K562 (cell line): ENCODE data around the gene CD40. TPM values are rescaled to one million over a fixed set of nuclear protein-coding genes. Genes with fewer than 3 reads are reported as not detected.

Experiments
- ATAC-seq: fragments of 200-7000 bp; cut with Tn5 transposase; 3 replicates; pipeline ENCODE4 v1.9.1; 2020; ENCODE audit warnings: moderate library complexity
- BruUV-seq: library from RNA; stranded (reverse); fragments of 400-500 nt; replicated peaks from 2 replicates; lab custom pipeline; 2021; lab: Mats Ljungman, UMichigan
- CTCF ChIA-PET: fragments of 300-600 bp; formaldehyde crosslinking; extraction: SDS; loops from one replicate; lab custom pipeline; 2021; ENCODE audit warnings: low intra/inter-chr PET ratio; lab: Yijun Ruan, JAX
- POLR2A ChIA-PET: fragments of 300-600, 350-650 bp; sonication (Branson Sonifier 250); formaldehyde crosslinking; extraction: SDS; loops from one replicate; lab custom pipeline; 2021; ENCODE audit warnings: antibody characterized with exemption, inconsistent platforms; lab: Yijun Ruan, JAX
- DNase-seq, 4 experiments: peaks; one replicate each; pipeline versions ENCODE4 v3.0.0 to v3.0.0-alpha.2; 2011 to 2018; ENCODE audit warnings: low spot score in 3 of 4, mixed read lengths in 3 of 4; ENCODE audit errors: extremely low read depth in 1 of 4
- FAIRE-seq: peaks from 2 replicates; lab custom pipeline; 2011; peaks lifted over from hg19 to GRCh38; lab: Jason Lieb, UNC
- H2AFZ ChIP-seq: 2 replicates; pipeline ENCODE4 v1.6.0; 2011; ENCODE audit warnings: low read depth, low read length, control low read depth, inconsistent platforms
- H3K27ac ChIP-seq: fragments of 200-600 bp; 3 replicates; pipeline ENCODE4 v1.8.0; 2011; ENCODE audit warnings: low read depth, mild to moderate bottlenecking, control low read depth, inconsistent platforms, low read length, moderate library complexity, mixed read lengths; ENCODE audit errors: extremely low read depth
- H3K27me3 ChIP-seq, 2 experiments: fragments of 300-600 bp in 1 of 2; 2 replicates in 1 of 2; 3 replicates in 1 of 2; pipeline versions ENCODE4 v1.6.0 to v1.8.0; 2011; ENCODE audit warnings: inconsistent platforms in 2 of 2, low read length in 2 of 2, mild to moderate bottlenecking in 1 of 2, mixed read lengths in 1 of 2, moderate library complexity in 1 of 2; ENCODE audit not compliant: control insufficient read depth in 2 of 2, insufficient read depth in 2 of 2
- H3K36me3 ChIP-seq: fragments of 300-600 bp; 3 replicates; pipeline ENCODE4 v1.8.0; 2011; ENCODE audit warnings: mild to moderate bottlenecking, low read length, inconsistent platforms; ENCODE audit not compliant: control insufficient read depth, insufficient read depth
- H3K4me1 ChIP-seq, 2 experiments: fragments of 200-600 bp in 1 of 2; replicated peaks in 1 of 2; 2 replicates in 1 of 2; 3 replicates in 1 of 2; pipeline versions ENCODE4 v1.5.1 to v1.8.0; 2011; ENCODE audit warnings: inconsistent platforms in 2 of 2, low read length in 2 of 2, mild to moderate bottlenecking in 1 of 2, mixed read lengths in 1 of 2, moderate library complexity in 1 of 2; ENCODE audit not compliant: control insufficient read depth in 2 of 2, insufficient read depth in 2 of 2
- H3K4me2 ChIP-seq: 2 replicates; pipeline ENCODE4 v1.6.1; 2011; ENCODE audit warnings: low read length, control low read depth, inconsistent platforms, mixed read lengths; ENCODE audit not compliant: insufficient read depth
- H3K4me3 ChIP-seq: fragments of 200-600 bp; sonication (generic), shearing (Covaris generic); 2 replicates; pipeline ENCODE4 v1.5.1; 2016; ENCODE audit warnings: control low read depth, inconsistent platforms
- H3K79me2 ChIP-seq: fragments of 200-600 bp; 3 replicates; pipeline ENCODE4 v1.8.0; 2011; ENCODE audit warnings: low read length, inconsistent platforms; ENCODE audit not compliant: control insufficient read depth, insufficient read depth
- H3K9ac ChIP-seq, 2 experiments: 2 replicates each; pipeline versions ENCODE4 v1.6.0 to v1.6.1; 2011; ENCODE audit warnings: low read depth in 2 of 2, low read length in 2 of 2, control low read depth in 1 of 2, inconsistent platforms in 1 of 2, mild to moderate bottlenecking in 1 of 2, mixed read lengths in 1 of 2; ENCODE audit not compliant: insufficient read depth in 1 of 2
- H3K9me1 ChIP-seq: one replicate; pipeline ENCODE4 v1.6.0; 2011; ENCODE audit warnings: inconsistent platforms, mild to moderate bottlenecking, low read length, moderate library complexity; ENCODE audit not compliant: control insufficient read depth, insufficient read depth
- H3K9me3 ChIP-seq: replicated peaks from 2 replicates; pipeline ENCODE4 v1.5.1; 2011; ENCODE audit warnings: low read depth, low read length, inconsistent platforms; ENCODE audit not compliant: control insufficient read depth, insufficient read depth
- H4K20me1 ChIP-seq: replicated peaks from 2 replicates; pipeline ENCODE4 v1.6.1; 2011; ENCODE audit warnings: low read length, inconsistent platforms, mixed read lengths; ENCODE audit not compliant: control insufficient read depth, insufficient read depth
- CXXC5 ChIP-seq: fragments of 250-450 bp; sonication (Bioruptor Pico); IDR thresholded peaks from 2 replicates; pipeline ENCODE4 v1.8.0; 2022; ENCODE audit warnings: inconsistent platforms, mild to moderate bottlenecking, moderate library complexity
- HNRNPK ChIP-seq: fragments of 200-400 bp; formaldehyde crosslinking; IDR thresholded peaks from one replicate; pipeline ENCODE4 v1.6.1; 2018; ENCODE audit warnings: mild to moderate bottlenecking, low read depth, low read length; ENCODE audit not compliant: poor library complexity, severe bottlenecking
- NCOA6 ChIP-seq: fragments of 450-650 bp; IDR thresholded peaks from 2 replicates; pipeline ENCODE4 v1.6.1; 2017; ENCODE audit warnings: mild to moderate bottlenecking
- REST ChIP-seq, 2 experiments: fragments of 450-650 bp; formaldehyde crosslinking in 1 of 2; IDR thresholded peaks; 2 replicates each; pipeline versions ENCODE4 v1.4.0 to v1.6.1; 2014 to 2020; ENCODE audit warnings: mild to moderate bottlenecking in 2 of 2, borderline replicate concordance in 1 of 2, low read depth in 1 of 2
- ZFP1 ChIP-seq: fragments of 450-650 bp; formaldehyde crosslinking; IDR thresholded peaks from 2 replicates; pipeline ENCODE4 v1.4.0; 2020; ENCODE audit warnings: mild to moderate bottlenecking, mixed read lengths
- WGBS: fragments of 100-300 bp; shearing (Covaris generic); methylation state at CpG from one replicate; pipeline ENCODE4 v1.1.6; 2016; ENCODE audit warnings: low coverage, mixed read lengths; ENCODE audit not compliant: insufficient coverage; ENCODE audit errors: missing lambda C conversion rate; 5-methylcytosine and 5-hydroxymethylcytosine counted together
- in situ Hi-C: fragments of 300-500 bp; cut with MboI; formaldehyde crosslinking; loops from 4 replicates; pipeline ENCODE4 v1.15.0; 2018; ENCODE audit warnings: inconsistent platforms, mixed read lengths
- intact Hi-C: fragments of 100-400 bp; cut with micrococcal nuclease; formaldehyde crosslinking; loops from 2 replicates; pipeline ENCODE4 v1.14.2; 2022
- polyA plus RNA-seq, 8 experiments: library from polyadenylated mRNA; depleted of rRNA in 4 of 8; stranded (reverse) in 5 of 8; unstranded in 3 of 8; fragments of >200 nt; fragmentation: Nextera tagmentation in 2 of 8; fragmentation: Illumina TruSeq in 1 of 8; extraction: Ambion mirVana in 2 of 8; extraction: Trizol in 1 of 8; gene quantifications; 2 replicates each; pipeline versions ENCODE4 v1.2.1 to v1.2.3, GENCODE V29; 2011 to 2014; ENCODE audit warnings: inconsistent platforms in 1 of 8, missing spikeins in 1 of 8
- total RNA-seq, 7 experiments: library from RNA; depleted of rRNA in 6 of 7; stranded (reverse); fragments of >200 nt in 6 of 7; fragmentation: Illumina TruSeq in 2 of 7; extraction: Trizol in 2 of 7; gene quantifications; 2 replicates each; pipeline versions ENCODE4 v1.2.1 to v1.2.3, GENCODE V29; 2011 to 2021; ENCODE audit warnings: low replicate concordance in 1 of 7

Gene CD40
- total and polyA plus RNA-seq, 9 of the 15 experiments (the other 6 are each of a cell fraction or from before 2014, with no cell fraction given) = 0.76 to 3.7 (median 1.6) TPM

- no TSS peak for BruUV-seq
- H4K20me1 ChIP-seq = peaks cover 24% of the 10 kb centered on the region
- TF ChIP-seq CXXC5 (CRISPR knock-in tag) (0 out of 2 replicates have a peak, but pooled peaks have one; percentile 19), ZFP1 (CRISPR knock-in tag) (no peak), HNRNPK (no peak), REST (IDR thresholded peaks at IDR 0.05; ENCODE audit: borderline replicate concordance) (peak; percentile 60), REST (CRISPR knock-in tag; IDR thresholded peaks at IDR 0.05; ENCODE audit: low read depth) (no peak), NCOA6 (no peak)
These were observed 35.0 kb upstream of the CD40 start for GRCh38 chr20:46083101-46083500.

More at GRCh38 chr20:46083101-46083500, 35.0 kb upstream of the CD40 start:
- Histone ChIP-seq H3K9ac (no peak overlapping the region), H3K27ac (no peak overlapping the region), H3K4me1 (peaks cover 5 to 25% of the 10 kb centered on the region in 2 experiments; a peak in 4 of 5 replicates), H2AFZ (no peak overlapping the region), H3K79me2 (peaks cover 82% of the 10 kb centered on the region), H3K4me3 (no peak overlapping the region), H3K9me3 (no peaks in the 10 kb centered on the region), H3K27me3 (no peaks in the 10 kb centered on the region), H3K4me2 (no peak overlapping the region), H3K9me1 (no peaks in the 10 kb centered on the region), H3K36me3 (peaks cover 18% of the 10 kb centered on the region; the same call in 2 of the 3 replicates)
- ChIA-PET CTCF (interaction anchor here (0.7 kb wide), 1 partner anchor 292 kb away, joined by 3 read pairs; no protein-coding TSS in a partner anchor), POLR2A (interaction anchor here (1.4 kb wide), 1 partner anchor 17 kb away, joined by 4 read pairs; no protein-coding TSS in a partner anchor)
- WGBS = 36% methylated on average over 6 of the region's 6 CpGs
- ATAC-seq = no peak
- in situ Hi-C loops = no loop called here
- no peak for DNase-seq
- no peak for FAIRE-seq
- intact Hi-C loops = no loop called here
